Liver (tissue), 9 donors: ENCODE results near the gene MT1M. TPM values are rescaled to one million over a fixed set of nuclear protein-coding genes. Genes with fewer than 3 reads are reported as not detected.
A peak's percentile ranks its signal among the peaks of the same experiment; 100 is the strongest.

Source experiments
- DNase-seq: peaks from one replicate; pipeline ENCODE4 v3.0.0-alpha.2; 2017; ENCODE audit warnings: low spot score
- H3K27ac ChIP-seq, 2 donors: one replicate each; pipeline ENCODE4 v1.7.0; 2013; ENCODE audit warnings: inconsistent platforms in 2 of 2, low read length in 2 of 2, control low read depth in 1 of 2, low read depth in 1 of 2, mild to moderate bottlenecking in 1 of 2
- H3K27me3 ChIP-seq, 4 donors: one replicate each; pipeline versions ENCODE4 v1.6.1 to v1.7.0; 2013; ENCODE audit warnings: low read length in 3 of 4, inconsistent platforms in 1 of 4, mild to moderate bottlenecking in 1 of 4, moderate library complexity in 1 of 4; ENCODE audit not compliant: control insufficient read depth in 4 of 4, insufficient read depth in 4 of 4
- H3K36me3 ChIP-seq, 4 donors: one replicate each; pipeline versions ENCODE4 v1.6.1 to v1.7.0; 2013; ENCODE audit warnings: low read length in 3 of 4, mild to moderate bottlenecking in 3 of 4, low read depth in 1 of 4, moderate library complexity in 1 of 4; ENCODE audit not compliant: control insufficient read depth in 4 of 4, insufficient read depth in 3 of 4
- H3K4me1 ChIP-seq, 4 donors: one replicate each; pipeline versions ENCODE4 v1.6.1 to v1.7.0; 2013; ENCODE audit warnings: low read length in 3 of 4, mild to moderate bottlenecking in 3 of 4, moderate library complexity in 1 of 4; ENCODE audit not compliant: control insufficient read depth in 4 of 4, insufficient read depth in 4 of 4
- H3K4me3 ChIP-seq, 3 donors: one replicate each; pipeline versions ENCODE4 v1.6.1 to v1.7.0; 2013; ENCODE audit warnings: low read length in 3 of 3, control low read depth in 1 of 3, low read depth in 1 of 3, mild to moderate bottlenecking in 1 of 3
- H3K9ac ChIP-seq, 2 donors: one replicate each; pipeline ENCODE4 v1.7.0; 2013; ENCODE audit warnings: low read length in 2 of 2, mild to moderate bottlenecking in 2 of 2, moderate library complexity in 2 of 2, control low read depth in 1 of 2, low read depth in 1 of 2
- H3K9me3 ChIP-seq, 4 donors: one replicate each; pipeline versions ENCODE4 v1.6.1 to v1.7.0; 2013; ENCODE audit warnings: low read length in 3 of 4; ENCODE audit not compliant: control insufficient read depth in 4 of 4
- ATF3 ChIP-seq: IDR thresholded peaks from 2 replicates; pipeline ENCODE4 v1.6.1; 2016; ENCODE audit warnings: antibody characterized with exemption
- CTCF ChIP-seq: fragments of 150-350 bp; IDR thresholded peaks from 2 replicates; pipeline ENCODE4 v1.5.1; 2017; ENCODE audit warnings: improper control_type of control experiment, low read depth, low read length; ENCODE audit not compliant: missing input control
- EGR1 ChIP-seq, 2 donors: IDR thresholded peaks; 2 replicates each; pipeline ENCODE4 v1.6.1; 2016 to 2018; ENCODE audit warnings: antibody characterized with exemption in 2 of 2, low read depth in 2 of 2
- FOXA2 ChIP-seq: IDR thresholded peaks from 2 replicates; pipeline ENCODE4 v1.6.1; 2016; ENCODE audit warnings: antibody characterized with exemption
- GABPA ChIP-seq, 2 donors: IDR thresholded peaks in 1 of 2; conservative IDR thresholded peaks in 1 of 2; 2 replicates each; pipeline ENCODE4 v1.6.1; 2016; ENCODE audit warnings: antibody characterized with exemption in 2 of 2, mild to moderate bottlenecking in 1 of 2, moderate library complexity in 1 of 2
- HNF4G ChIP-seq: IDR thresholded peaks from 2 replicates; pipeline ENCODE4 v1.6.1; 2016; ENCODE audit warnings: antibody characterized with exemption
- JUND ChIP-seq, 2 donors: IDR thresholded peaks; 2 replicates each; pipeline ENCODE4 v1.6.1; 2016; ENCODE audit warnings: antibody characterized with exemption in 2 of 2
- MAX ChIP-seq: IDR thresholded peaks from 2 replicates; pipeline ENCODE4 v1.6.1; 2016; ENCODE audit warnings: antibody characterized with exemption
- NR2F2 ChIP-seq: IDR thresholded peaks from 2 replicates; pipeline ENCODE4 v1.6.1; 2016; ENCODE audit warnings: antibody characterized with exemption
- RAD21 ChIP-seq, 2 donors: IDR thresholded peaks; 2 replicates each; pipeline ENCODE4 v1.6.1; 2016; ENCODE audit warnings: antibody characterized with exemption in 2 of 2, mild to moderate bottlenecking in 2 of 2
- REST ChIP-seq: IDR thresholded peaks from 2 replicates; pipeline ENCODE4 v1.6.1; 2016; ENCODE audit warnings: antibody characterized with exemption, mild to moderate bottlenecking
- SP1 ChIP-seq: IDR thresholded peaks from 2 replicates; pipeline ENCODE4 v1.6.1; 2018; ENCODE audit warnings: antibody characterized with exemption, mild to moderate bottlenecking
- TAF1 ChIP-seq: conservative IDR thresholded peaks from 2 replicates; pipeline ENCODE4 v1.6.1; 2016; ENCODE audit warnings: antibody characterized with exemption, mild to moderate bottlenecking
- YY1 ChIP-seq: IDR thresholded peaks from 2 replicates; pipeline ENCODE4 v1.6.1; 2016; ENCODE audit warnings: antibody characterized with exemption, mild to moderate bottlenecking
- WGBS: extraction: QIAGEN DNeasy Blood & Tissue Kit; methylation state at CpG from one replicate; pipeline ENCODE4 v1.1.7; 2013; 5-methylcytosine and 5-hydroxymethylcytosine counted together
- polyA plus RNA-seq, 2 donors: library from polyadenylated mRNA; stranded (reverse) in 1 of 2; unstranded in 1 of 2; fragments of 200-250 nt in 1 of 2; fragments of >200 nt in 1 of 2; fragmentation: Nextera tagmentation in 1 of 2; extraction: Ambion mirVana in 1 of 2; gene quantifications; one replicate each; pipeline versions ENCODE4 v1.2.1 to v1.2.3, GENCODE V29; 2013 to 2015
- total RNA-seq, 2 donors: library from RNA; depleted of rRNA; stranded (reverse); fragments of >200 nt; gene quantifications; one replicate each; pipeline ENCODE4 v1.2.3, GENCODE V29; 2014
- donor health status: healthy.
- donor health status: healthy.
- donor health status: healthy.
- donor health status: healthy.
- donor health status: healthy.

Gene MT1M
- total and polyA plus RNA-seq, 4 donors, result 20.4 to 343 (median 194) TPM

- TF ChIP-seq CTCF (no peak), MAX (peak; percentile 48), JUND (IDR thresholded peaks at IDR 0.05) (peak in 1 of 2 donors; percentile 42), TAF1 (peak; percentile 36), FOXA2 (no peak)
Measured at GRCh38 chr16:56657555-56658326, 25.3 kb downstream of the MT1M start, which contains the start of gene MT1F (continued).

GRCh38 chr16:56658327-56658875 is 25.9 kb downstream of the MT1M start:
- peaks cover 6 to 19% (median 15%) of the 10 kb centered on the region in 4 donors for H3K4me1 ChIP-seq
- no peaks in the 10 kb centered on the region for H3K9me3 ChIP-seq
- no peak for DNase-seq
- peak overlapping the region; percentile 48 to 55 for H3K9ac ChIP-seq
- TF ChIP-seq EGR1 (IDR thresholded peaks at IDR 0.05; ENCODE audit: low read depth in 2 of 2) (no peak), ATF3 (no peak), YY1 (no peak), RAD21 (IDR thresholded peaks at IDR 0.05) (no peak), JUND (IDR thresholded peaks at IDR 0.05) (no peak), GABPA (IDR thresholded peaks at IDR 0.05 in 1 of 2, conservative IDR thresholded peaks at IDR 0.05 in 1 of 2) (no peak), NR2F2 (no peak), REST (no peak), HNF4G (no peak), SP1 (no peak)
- WGBS, result 21% methylated on average over 10 of the region's 10 CpGs
- H3K27me3 ChIP-seq, result no peaks in the 10 kb centered on the region
- H3K4me3 ChIP-seq, result peak overlapping the region; percentile 54 to 74 (median 69)
- H3K36me3 ChIP-seq, result peaks cover 0 to 3% (median 0%) of the 10 kb centered on the region in 4 donors
- H3K27ac ChIP-seq, result peak overlapping the region; percentile 70 to 85
